OCI-LY1 (cell line): ENCODE data around the gene ADAMTS8.

ENCODE experiments used
- EZH2 ChIP-seq: fragments of 200-600 bp; sonication (generic), shearing (Covaris generic); IDR thresholded peaks from 2 replicates; pipeline ENCODE4 v1.8.0; 2017; ENCODE audit warnings: borderline replicate concordance, mixed run types, mild to moderate bottlenecking, antibody characterized with exemption, low read length, moderate library complexity, mixed read lengths
- TF ChIP-seq, protein P1 (sequence below): fragments of 200-600 bp; sonication (generic), shearing (Covaris generic); IDR thresholded peaks from 2 replicates; pipeline ENCODE4 v1.5.1; 2017; ENCODE audit warnings: mild to moderate bottlenecking, antibody characterized with exemption, low read length, moderate library complexity, mixed read lengths

DNA sequence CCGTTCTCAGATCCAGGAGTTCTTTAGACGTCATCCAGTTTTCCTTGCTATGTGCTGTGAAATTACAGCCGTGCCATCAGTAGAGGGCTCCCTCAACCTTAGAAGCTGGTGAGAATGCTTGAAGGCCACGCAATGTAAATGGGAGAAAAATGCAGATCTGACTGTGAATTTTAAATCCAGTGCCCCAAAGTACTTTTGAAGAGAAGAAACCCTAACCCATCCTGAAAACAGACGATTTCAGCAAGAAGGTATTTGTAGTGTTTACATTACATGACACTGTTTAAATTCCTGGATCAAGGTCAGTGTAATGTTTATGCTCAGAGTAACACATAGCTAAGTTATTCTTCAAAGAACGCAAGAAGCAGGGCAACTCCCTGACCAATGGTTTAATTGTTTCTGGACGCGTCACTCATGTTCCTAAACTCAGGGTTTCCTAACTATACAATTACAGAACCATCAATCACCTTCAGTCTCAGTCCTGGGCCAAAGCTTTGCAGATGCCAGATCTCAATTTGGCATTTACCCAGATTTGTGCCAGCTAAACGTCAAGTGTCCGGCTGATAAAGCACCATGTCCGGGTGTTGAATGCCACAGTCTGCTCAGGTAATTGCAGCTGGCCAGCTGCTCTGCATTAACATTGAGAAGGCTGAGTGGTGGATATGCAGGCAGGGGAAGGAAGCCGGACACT, 38.2 kb downstream of the ADAMTS8 start:
- TF ChIP-seq, protein P1, sequence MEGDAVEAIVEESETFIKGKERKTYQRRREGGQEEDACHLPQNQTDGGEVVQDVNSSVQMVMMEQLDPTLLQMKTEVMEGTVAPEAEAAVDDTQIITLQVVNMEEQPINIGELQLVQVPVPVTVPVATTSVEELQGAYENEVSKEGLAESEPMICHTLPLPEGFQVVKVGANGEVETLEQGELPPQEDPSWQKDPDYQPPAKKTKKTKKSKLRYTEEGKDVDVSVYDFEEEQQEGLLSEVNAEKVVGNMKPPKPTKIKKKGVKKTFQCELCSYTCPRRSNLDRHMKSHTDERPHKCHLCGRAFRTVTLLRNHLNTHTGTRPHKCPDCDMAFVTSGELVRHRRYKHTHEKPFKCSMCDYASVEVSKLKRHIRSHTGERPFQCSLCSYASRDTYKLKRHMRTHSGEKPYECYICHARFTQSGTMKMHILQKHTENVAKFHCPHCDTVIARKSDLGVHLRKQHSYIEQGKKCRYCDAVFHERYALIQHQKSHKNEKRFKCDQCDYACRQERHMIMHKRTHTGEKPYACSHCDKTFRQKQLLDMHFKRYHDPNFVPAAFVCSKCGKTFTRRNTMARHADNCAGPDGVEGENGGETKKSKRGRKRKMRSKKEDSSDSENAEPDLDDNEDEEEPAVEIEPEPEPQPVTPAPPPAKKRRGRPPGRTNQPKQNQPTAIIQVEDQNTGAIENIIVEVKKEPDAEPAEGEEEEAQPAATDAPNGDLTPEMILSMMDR = peak; percentile 25; the same call in 1 of the 2 replicates
- TF ChIP-seq EZH2 = no peak
